Activated CD8-positive, alpha-beta memory T cell treated with anti-CD3 and anti-CD28 coated beads for 48 hours (primary cell): ENCODE data around the gene MROH8.

Experiments
- DNase-seq, 3 experiments: peaks; one replicate each; pipeline ENCODE4 v3.0.0-alpha.2; 2020; ENCODE audit warnings: low read depth in 2 of 3, low spot score in 2 of 3

The MROH8 gene

GRCh38 chr20:37178839-37179682 lies at the start of gene MROH8, which contains the start of gene RPN2:
MROH8 (minus strand) TSS chr20:37179548.
RPN2 (plus strand) TSS chr20:37179330; CDS start chr20:37179357, 27 bp downstream.
- DNase-seq: peak; percentile 83 to 89 (median 88)

DNA sequence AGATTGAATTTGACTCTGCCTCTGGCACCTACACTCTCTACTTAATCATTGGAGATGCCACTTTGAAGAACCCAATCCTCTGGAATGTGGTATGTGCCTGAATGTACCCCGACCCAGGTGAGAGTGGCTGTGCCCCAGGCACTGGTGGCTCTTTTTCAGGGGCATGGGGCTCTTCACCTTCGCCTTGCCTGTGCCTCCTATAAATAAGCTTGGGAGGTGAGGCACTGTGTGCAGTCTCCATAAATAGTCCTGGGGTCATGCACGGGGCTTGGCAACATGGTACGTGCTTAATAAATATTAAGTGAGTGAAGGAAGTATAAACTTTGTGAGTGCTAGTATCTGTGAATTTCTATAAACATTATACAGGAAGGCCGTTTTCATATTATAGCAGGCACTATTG lies 49.3 kb upstream of the MROH8 start:
- no peak for DNase-seq

- no peak for DNase-seq
Observed at GRCh38 chr20:37228082-37228481, 48.7 kb upstream of the MROH8 start.

- DNase-seq: no peak
Observed at GRCh38 chr20:37226889-37227288, 47.5 kb upstream of the MROH8 start.

GRCh38 chr20:37225146-37225545 lies 45.8 kb upstream of the MROH8 start:
- DNase-seq: no peak

DNA sequence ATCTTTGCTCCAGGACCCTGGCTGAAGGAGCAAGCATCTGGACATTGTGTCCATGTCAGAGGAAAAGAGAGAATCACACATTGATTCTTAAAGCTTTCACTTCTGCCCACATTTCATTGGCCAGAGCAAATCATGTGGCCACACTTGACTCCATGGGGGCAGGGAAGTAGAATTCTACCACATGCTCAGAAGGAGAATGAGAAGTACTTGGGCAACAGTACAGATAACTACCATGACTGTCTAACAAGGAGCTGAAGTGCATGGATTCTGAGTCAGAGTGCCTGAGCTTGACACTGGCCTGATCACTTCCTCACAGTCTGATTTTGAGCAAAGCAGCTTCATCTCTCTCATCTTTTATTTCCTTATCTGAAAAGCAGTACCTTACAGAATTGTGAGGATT lies 43.7 kb upstream of the MROH8 start:
- no peak for DNase-seq

- DNase-seq: no peak
Observed at GRCh38 chr20:37222086-37222485, 42.7 kb upstream of the MROH8 start.

DNA sequence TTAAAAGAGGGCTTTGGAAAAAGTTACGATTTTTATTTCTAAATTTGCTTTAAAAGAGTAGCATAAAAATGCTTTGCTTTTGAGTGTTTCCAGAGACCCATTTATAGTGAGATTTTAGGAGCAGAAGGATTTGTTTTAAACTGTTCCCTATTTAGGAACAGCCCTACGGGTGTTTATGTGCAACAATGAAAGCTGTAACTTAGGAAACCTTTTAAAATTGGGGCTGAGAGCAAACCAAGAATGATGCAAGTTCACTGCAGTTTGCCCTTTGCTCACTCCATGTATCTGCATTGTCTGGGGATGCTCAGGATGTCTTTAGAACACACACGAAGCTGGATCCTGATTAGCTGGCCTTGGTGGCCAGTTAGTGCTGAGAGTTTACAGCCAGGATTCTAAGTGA lies 41.4 kb upstream of the MROH8 start:
- DNase-seq: no peak

DNA sequence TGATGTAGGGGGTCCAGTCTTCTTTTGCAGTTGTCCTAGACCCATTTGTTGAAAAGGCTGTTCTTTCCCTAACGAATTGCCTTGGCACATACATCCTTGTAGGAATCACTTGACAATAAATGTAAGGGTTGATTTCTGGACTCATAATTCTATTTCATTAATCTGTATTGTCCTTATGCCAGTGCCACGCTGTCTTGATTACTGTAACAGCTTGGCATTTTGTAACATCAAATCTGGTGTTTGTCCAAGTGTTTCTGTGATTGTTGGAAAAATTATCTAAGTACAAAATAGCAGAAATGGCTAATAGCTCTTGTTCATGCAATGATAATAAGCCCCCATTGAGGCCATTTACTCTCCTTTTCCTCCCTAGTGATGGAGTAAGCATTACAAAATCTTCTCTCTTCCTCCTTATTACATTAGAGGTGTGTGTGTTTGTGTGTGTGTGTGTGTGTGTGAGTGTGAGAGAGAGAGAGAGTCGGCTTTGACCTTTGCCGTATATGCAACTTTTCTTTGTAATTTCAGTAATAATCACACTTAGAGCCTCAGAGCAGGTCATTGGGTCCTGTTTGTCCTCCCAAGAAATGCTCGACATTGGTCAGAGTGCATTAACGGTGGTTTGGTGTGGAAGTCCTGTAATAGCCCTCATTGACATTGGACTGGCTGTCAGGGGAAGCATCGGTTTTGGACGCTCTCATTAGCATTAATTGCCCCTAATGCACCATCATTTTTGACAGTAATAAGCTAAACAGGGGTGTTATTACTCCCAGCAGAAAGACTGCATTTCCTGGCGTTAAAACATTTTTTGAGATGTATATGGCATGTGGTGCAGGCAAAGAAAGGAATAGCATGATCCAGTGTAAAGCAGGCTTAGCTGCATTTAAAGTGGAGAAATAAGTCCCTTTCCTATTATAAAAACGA lies 40.7 kb upstream of the MROH8 start:
- DNase-seq: no peak

GRCh38 chr20:37218976-37219375 lies 39.6 kb upstream of the MROH8 start:
- no peak for DNase-seq

DNA sequence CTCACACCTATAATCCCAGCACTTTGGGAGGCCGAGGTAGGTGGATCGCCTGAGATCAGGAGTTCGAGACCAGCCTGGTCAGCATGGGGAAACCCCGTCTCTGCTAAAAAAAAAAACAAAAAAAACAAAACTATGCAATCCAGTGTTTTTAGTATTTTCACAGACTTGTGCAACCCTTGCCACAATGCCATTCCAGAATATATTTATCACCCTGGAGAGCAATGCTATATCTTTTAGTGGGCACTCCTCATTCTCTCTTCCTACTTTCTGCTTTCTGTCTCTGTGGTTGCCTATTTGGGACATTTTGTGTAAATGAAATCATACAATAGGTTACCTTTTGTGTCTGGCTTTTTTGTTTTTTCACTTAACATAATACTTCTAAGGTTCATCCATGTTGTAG lies 39.1 kb upstream of the MROH8 start:
- no peak for DNase-seq

- no peak for DNase-seq
Observed at GRCh38 chr20:37209661-37210314, 30.4 kb upstream of the MROH8 start.

DNA sequence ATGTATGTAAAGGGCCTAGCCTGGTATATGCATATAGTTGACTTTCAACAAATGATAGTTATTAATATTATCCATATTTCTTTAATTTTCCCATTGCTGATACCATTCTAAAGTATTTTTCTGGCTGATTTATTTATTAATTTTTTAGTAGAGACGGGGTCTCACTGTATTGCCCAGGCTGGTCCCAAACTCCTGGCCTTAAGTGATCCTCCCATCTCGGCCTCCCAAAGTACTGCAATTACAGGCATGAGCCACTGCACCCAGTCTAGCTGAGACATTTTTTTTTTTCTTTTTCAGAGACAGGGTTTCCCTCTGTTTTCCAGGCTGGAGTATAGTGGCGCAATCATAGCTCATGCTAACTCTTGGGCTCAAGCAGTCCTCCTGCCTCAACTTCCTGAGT lies 29.8 kb upstream of the MROH8 start:
- DNase-seq: no peak

DNA sequence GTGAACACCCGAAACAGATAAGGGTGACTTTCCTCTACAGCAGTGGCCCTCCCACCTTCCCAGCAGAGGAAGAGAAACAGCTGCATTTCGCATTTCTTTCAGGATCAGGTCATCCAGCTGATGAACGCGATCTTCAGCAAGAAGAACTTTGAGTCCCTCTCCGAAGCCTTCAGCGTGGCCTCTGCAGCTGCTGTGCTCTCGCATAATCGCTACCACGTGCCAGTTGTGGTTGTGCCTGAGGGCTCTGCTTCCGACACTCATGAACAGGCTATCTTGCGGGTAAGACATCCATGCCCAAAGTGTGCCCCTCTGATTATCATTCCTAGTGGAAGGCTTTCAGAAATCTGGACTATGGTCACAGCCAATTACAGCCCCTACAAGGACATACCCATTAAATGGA lies 27.8 kb upstream of the MROH8 start:
- DNase-seq: no peak

DNA sequence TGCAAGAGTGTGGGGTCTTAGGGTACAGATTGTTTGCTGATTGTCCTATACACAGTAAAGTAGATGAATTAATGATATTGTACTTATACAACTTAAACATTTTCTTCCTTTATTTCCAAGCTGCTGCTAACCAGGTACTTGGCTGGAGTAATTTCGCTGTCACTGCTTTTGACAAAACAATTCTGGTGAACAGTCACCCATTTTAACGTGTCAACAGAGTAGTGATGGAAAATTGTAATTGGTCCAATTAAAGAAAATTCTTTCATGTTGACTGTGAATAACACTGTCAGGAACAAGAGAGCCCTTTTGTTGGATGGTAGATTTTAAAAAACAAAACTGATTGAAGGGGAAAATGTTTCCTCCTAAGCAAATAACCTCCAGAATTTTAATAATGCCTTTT lies 26.4 kb upstream of the MROH8 start:
- DNase-seq: no peak

GRCh38 chr20:37205130-37205529 lies 25.8 kb upstream of the MROH8 start:
- no peak for DNase-seq

GRCh38 chr20:37204056-37204455 lies 24.7 kb upstream of the MROH8 start:
- no peak for DNase-seq

- DNase-seq: no peak
Observed at GRCh38 chr20:37202267-37202943, 23.1 kb upstream of the MROH8 start.

- no peak for DNase-seq
Observed at GRCh38 chr20:37201827-37202162, 22.4 kb upstream of the MROH8 start.

- no peak for DNase-seq
Observed at GRCh38 chr20:37200926-37201826, 21.8 kb upstream of the MROH8 start.
